Neural cell (in vitro differentiated cells): Measurements from ENCODE around the gene STAT3.

Experiments
- EP300 ChIP-seq: fragments of 450-650 bp; conservative IDR thresholded peaks from 2 replicates; pipeline ENCODE4 v1.6.1; 2014; ENCODE audit warnings: antibody characterized with exemption, mild to moderate bottlenecking, moderate library complexity; ENCODE audit not compliant: poor library complexity, severe bottlenecking
- EZH2 ChIP-seq: fragments of 200-600, 300-800 bp; shearing (Covaris generic), sonication (generic); IDR thresholded peaks from 2 replicates; pipeline ENCODE4 v1.6.1; 2014; ENCODE audit warnings: antibody characterized with exemption, low read length, borderline replicate concordance, mild to moderate bottlenecking; ENCODE audit not compliant: insufficient read depth, poor library complexity, severe bottlenecking
- MXI1 ChIP-seq: fragments of 450-650 bp; conservative IDR thresholded peaks from 2 replicates; pipeline ENCODE4 v1.6.1; 2014; ENCODE audit warnings: antibody characterized with exemption, mild to moderate bottlenecking; ENCODE audit not compliant: poor library complexity, severe bottlenecking
- POLR2AphosphoS5 ChIP-seq: IDR thresholded peaks from 2 replicates; pipeline ENCODE4 v1.6.1; 2012
- RAD21 ChIP-seq: fragments of 450-650 bp; conservative IDR thresholded peaks from 2 replicates; pipeline ENCODE4 v1.6.1; 2014; ENCODE audit warnings: antibody characterized with exemption, mild to moderate bottlenecking, moderate library complexity
- SMC3 ChIP-seq: fragments of 450-650 bp; conservative IDR thresholded peaks from 2 replicates; pipeline ENCODE4 v1.6.1; 2014; ENCODE audit warnings: antibody characterized with exemption, mild to moderate bottlenecking, moderate library complexity; ENCODE audit not compliant: poor library complexity
- TAF1 ChIP-seq: IDR thresholded peaks from 2 replicates; pipeline ENCODE4 v1.6.1; 2012; ENCODE audit warnings: low read depth
- TF ChIP-seq, protein P1 (sequence below): fragments of 450-650 bp; IDR thresholded peaks from 2 replicates; pipeline ENCODE4 v1.5.1; 2014; ENCODE audit warnings: antibody characterized with exemption, mild to moderate bottlenecking, moderate library complexity; ENCODE audit not compliant: poor library complexity, severe bottlenecking
- TF ChIP-seq, protein P2 (sequence below): IDR thresholded peaks from 2 replicates; pipeline ENCODE4 v1.6.1; 2012; ENCODE audit warnings: borderline replicate concordance

DNA sequence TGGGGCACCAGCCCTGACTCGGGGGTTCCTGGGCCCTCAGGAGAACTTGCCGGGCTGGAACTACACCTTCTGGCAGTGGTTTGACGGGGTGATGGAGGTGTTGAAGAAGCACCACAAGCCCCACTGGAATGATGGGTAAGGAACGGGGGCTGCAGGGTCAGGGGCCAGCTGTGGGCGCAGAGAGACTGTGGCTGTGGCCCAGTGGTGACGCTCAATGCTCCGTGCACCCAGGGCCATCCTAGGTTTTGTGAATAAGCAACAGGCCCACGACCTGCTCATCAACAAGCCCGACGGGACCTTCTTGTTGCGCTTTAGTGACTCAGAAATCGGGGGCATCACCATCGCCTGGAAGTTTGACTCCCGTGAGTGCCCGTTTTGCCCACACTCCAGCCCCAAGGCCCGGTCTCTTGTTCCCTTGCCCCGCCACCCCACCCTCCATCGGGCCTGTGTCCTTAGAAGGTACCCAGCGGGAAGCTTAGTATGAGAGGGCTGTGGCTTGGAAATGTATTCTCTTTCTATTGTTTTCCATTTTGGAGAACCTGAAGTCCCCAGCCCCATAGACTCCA lies 80.8 kb downstream of the STAT3 start:
- TF ChIP-seq POLR2AphosphoS5 (no peak), EP300 (no peak), EZH2 (no peak), RAD21 (no peak), TAF1 (no peak), SMC3 (no peak), MXI1 (no peak)
- TF ChIP-seq, protein P1, sequence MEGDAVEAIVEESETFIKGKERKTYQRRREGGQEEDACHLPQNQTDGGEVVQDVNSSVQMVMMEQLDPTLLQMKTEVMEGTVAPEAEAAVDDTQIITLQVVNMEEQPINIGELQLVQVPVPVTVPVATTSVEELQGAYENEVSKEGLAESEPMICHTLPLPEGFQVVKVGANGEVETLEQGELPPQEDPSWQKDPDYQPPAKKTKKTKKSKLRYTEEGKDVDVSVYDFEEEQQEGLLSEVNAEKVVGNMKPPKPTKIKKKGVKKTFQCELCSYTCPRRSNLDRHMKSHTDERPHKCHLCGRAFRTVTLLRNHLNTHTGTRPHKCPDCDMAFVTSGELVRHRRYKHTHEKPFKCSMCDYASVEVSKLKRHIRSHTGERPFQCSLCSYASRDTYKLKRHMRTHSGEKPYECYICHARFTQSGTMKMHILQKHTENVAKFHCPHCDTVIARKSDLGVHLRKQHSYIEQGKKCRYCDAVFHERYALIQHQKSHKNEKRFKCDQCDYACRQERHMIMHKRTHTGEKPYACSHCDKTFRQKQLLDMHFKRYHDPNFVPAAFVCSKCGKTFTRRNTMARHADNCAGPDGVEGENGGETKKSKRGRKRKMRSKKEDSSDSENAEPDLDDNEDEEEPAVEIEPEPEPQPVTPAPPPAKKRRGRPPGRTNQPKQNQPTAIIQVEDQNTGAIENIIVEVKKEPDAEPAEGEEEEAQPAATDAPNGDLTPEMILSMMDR: no peak
- TF ChIP-seq, protein P2, sequence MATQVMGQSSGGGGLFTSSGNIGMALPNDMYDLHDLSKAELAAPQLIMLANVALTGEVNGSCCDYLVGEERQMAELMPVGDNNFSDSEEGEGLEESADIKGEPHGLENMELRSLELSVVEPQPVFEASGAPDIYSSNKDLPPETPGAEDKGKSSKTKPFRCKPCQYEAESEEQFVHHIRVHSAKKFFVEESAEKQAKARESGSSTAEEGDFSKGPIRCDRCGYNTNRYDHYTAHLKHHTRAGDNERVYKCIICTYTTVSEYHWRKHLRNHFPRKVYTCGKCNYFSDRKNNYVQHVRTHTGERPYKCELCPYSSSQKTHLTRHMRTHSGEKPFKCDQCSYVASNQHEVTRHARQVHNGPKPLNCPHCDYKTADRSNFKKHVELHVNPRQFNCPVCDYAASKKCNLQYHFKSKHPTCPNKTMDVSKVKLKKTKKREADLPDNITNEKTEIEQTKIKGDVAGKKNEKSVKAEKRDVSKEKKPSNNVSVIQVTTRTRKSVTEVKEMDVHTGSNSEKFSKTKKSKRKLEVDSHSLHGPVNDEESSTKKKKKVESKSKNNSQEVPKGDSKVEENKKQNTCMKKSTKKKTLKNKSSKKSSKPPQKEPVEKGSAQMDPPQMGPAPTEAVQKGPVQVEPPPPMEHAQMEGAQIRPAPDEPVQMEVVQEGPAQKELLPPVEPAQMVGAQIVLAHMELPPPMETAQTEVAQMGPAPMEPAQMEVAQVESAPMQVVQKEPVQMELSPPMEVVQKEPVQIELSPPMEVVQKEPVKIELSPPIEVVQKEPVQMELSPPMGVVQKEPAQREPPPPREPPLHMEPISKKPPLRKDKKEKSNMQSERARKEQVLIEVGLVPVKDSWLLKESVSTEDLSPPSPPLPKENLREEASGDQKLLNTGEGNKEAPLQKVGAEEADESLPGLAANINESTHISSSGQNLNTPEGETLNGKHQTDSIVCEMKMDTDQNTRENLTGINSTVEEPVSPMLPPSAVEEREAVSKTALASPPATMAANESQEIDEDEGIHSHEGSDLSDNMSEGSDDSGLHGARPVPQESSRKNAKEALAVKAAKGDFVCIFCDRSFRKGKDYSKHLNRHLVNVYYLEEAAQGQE: no peak
